Lung (tissue), 12 donors: ENCODE data around the gene NXPH2. TPM values are rescaled to one million over a fixed set of nuclear protein-coding genes. Genes with fewer than 3 reads are reported as not detected.

Experiments
- ATAC-seq: fragments of 200-7000 bp; cut with Tn5 transposase; one replicate; pipeline ENCODE4 v1.9.1; 2020; ENCODE audit warnings: moderate number of reproducible peaks; ENCODE audit not compliant: insufficient read depth, low FRiP score
- DNase-seq, 3 donors: peaks; one replicate each; pipeline ENCODE4 v3.0.0-alpha.2; 2013 to 2017
- H3K27ac ChIP-seq, 2 donors: one replicate each; pipeline ENCODE4 v1.5.1; 2013; ENCODE audit warnings: mild to moderate bottlenecking in 2 of 2, moderate library complexity in 2 of 2, control low read depth in 1 of 2, inconsistent platforms in 1 of 2, low read depth in 1 of 2, low read length in 1 of 2
- H3K27me3 ChIP-seq, 3 donors: one replicate each; pipeline ENCODE4 v1.5.1; 2013; ENCODE audit warnings: low read length in 2 of 3; ENCODE audit not compliant: control insufficient read depth in 3 of 3, insufficient read depth in 3 of 3
- H3K36me3 ChIP-seq, 4 donors: one replicate each; pipeline ENCODE4 v1.5.1; 2013; ENCODE audit warnings: low read length in 4 of 4, mild to moderate bottlenecking in 1 of 4, moderate library complexity in 1 of 4; ENCODE audit not compliant: control insufficient read depth in 4 of 4, insufficient read depth in 4 of 4
- H3K4me1 ChIP-seq, 5 donors: one replicate each; pipeline ENCODE4 v1.5.1; 2013; ENCODE audit warnings: low read length in 5 of 5, mild to moderate bottlenecking in 2 of 5, moderate library complexity in 1 of 5; ENCODE audit not compliant: control insufficient read depth in 5 of 5, insufficient read depth in 5 of 5
- H3K4me3 ChIP-seq: one replicate; pipeline ENCODE4 v1.5.1; 2013; ENCODE audit warnings: mild to moderate bottlenecking, control low read depth, moderate library complexity
- H3K9ac ChIP-seq, 2 donors: one replicate each; pipeline ENCODE4 v1.5.1; 2013; ENCODE audit warnings: low read length in 2 of 2, control low read depth in 1 of 2; ENCODE audit not compliant: insufficient read depth in 1 of 2
- H3K9me3 ChIP-seq, 4 donors: one replicate each; pipeline ENCODE4 v1.5.1; 2013; ENCODE audit warnings: low read length in 3 of 4, mild to moderate bottlenecking in 1 of 4, moderate library complexity in 1 of 4; ENCODE audit not compliant: control insufficient read depth in 4 of 4, insufficient read depth in 3 of 4
- WGBS, 2 donors: extraction: QIAGEN DNeasy Blood & Tissue Kit; methylation state at CpG; one replicate each; pipeline ENCODE4 v1.1.7; 2013; 5-methylcytosine and 5-hydroxymethylcytosine counted together
- polyA plus RNA-seq, 2 donors: library from polyadenylated mRNA; stranded (reverse); fragments of 200-250 nt; gene quantifications; one replicate each; pipeline ENCODE4 v1.2.1, GENCODE V29; 2013
- total RNA-seq, 2 donors: library from RNA; depleted of rRNA in 1 of 2; stranded (reverse); fragments of >200 nt in 1 of 2; gene quantifications; one replicate each; pipeline ENCODE4 v1.2.1, GENCODE V29; 2014 to 2021
- TF ChIP-seq, protein P1 (sequence below): IDR thresholded peaks from 2 replicates; pipeline ENCODE4 v1.5.1; 2012; ENCODE audit warnings: mild to moderate bottlenecking; ENCODE audit errors: control extremely low read depth, extremely low read depth
- donor health status: control.
- donor health status: control.
- donor health status: Bipolar disorder and iron deficiency.
- donor health status: healthy.
- donor health status: DM: yes; HTN: yes; CAD: no.

Gene NXPH2
- total and polyA plus RNA-seq, 4 donors, result not detected

DNA sequence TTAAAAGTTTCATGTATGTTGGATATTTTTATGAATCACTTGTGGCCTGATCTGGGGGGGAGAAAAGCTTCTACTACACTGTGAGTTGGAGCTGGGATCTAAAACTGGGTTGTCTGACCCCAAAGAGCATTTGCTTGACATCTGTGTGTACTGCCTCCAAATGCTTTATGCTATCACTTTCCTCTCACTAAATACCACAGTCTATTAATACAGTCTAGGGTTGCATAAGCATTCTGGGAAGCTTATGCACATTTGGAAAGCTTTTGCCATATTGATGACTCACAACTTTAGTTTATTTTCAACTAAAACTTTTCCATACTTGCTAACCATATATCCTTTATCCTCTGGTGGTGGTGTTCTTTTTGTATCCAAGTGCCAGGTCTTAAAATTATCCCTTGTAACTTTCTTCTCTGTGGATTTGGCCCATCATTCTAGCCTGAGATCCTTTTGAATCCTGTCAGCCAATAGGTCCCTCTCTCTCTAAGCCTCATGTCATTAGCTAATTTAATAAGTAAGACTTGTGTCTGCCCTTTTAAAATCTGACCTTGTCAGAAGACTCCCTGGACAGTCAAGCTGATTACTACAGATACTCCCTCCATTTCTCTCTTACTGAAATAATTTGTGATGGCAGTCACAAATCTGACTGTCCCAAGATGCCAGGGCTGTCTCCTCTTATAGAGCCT is 72.7 kb downstream of the NXPH2 start:
- Histone ChIP-seq H3K27ac (peak overlapping the region in 1 of 2 donors; percentile 40), H3K27me3 (no peaks in the 10 kb centered on the region), H3K36me3 (no peaks in the 10 kb centered on the region), H3K9ac (no peak overlapping the region), H3K9me3 (no peaks in the 10 kb centered on the region), H3K4me1 (peaks cover 0 to 15% (median 0%) of the 10 kb centered on the region in 5 donors), H3K4me3 (no peak overlapping the region)
- peak in 2 of 3 donors; percentile 69 to 85 for DNase-seq
- TF ChIP-seq, protein P1, sequence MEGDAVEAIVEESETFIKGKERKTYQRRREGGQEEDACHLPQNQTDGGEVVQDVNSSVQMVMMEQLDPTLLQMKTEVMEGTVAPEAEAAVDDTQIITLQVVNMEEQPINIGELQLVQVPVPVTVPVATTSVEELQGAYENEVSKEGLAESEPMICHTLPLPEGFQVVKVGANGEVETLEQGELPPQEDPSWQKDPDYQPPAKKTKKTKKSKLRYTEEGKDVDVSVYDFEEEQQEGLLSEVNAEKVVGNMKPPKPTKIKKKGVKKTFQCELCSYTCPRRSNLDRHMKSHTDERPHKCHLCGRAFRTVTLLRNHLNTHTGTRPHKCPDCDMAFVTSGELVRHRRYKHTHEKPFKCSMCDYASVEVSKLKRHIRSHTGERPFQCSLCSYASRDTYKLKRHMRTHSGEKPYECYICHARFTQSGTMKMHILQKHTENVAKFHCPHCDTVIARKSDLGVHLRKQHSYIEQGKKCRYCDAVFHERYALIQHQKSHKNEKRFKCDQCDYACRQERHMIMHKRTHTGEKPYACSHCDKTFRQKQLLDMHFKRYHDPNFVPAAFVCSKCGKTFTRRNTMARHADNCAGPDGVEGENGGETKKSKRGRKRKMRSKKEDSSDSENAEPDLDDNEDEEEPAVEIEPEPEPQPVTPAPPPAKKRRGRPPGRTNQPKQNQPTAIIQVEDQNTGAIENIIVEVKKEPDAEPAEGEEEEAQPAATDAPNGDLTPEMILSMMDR, result no peak
- ATAC-seq, result peak; percentile 67

DNA sequence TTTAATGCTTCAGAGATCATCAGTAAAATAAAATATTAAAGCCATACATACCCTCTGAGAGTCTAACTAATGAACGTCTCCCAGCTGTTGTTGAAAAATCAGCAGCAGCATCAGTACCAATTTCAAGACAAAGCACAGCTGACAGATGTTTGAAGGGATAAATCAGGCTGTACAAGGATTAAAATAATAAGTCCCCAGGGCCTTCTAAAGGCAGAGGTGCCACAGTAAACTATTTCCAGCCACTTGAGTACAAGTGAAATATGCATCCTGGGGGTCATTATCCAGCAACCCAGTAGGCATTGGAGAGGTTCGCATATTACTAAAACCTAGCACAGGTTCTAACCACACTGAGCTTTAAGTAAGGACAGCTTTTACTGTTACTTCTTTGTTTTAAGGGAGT is 76.9 kb downstream of the NXPH2 start:
- TF ChIP-seq, protein P1, result no peak
- WGBS, 2 donors, result 85 to 92% methylated on average over 2 of the region's 2 CpGs
- DNase-seq, result no peak
- Histone ChIP-seq H3K4me3 (no peak overlapping the region), H3K27ac (no peak overlapping the region), H3K4me1 (peaks cover 0 to 10% (median 0%) of the 10 kb centered on the region in 5 donors), H3K9me3 (no peaks in the 10 kb centered on the region), H3K36me3 (no peaks in the 10 kb centered on the region), H3K27me3 (no peaks in the 10 kb centered on the region), H3K9ac (no peak overlapping the region)
- ATAC-seq, result no peak

DNA sequence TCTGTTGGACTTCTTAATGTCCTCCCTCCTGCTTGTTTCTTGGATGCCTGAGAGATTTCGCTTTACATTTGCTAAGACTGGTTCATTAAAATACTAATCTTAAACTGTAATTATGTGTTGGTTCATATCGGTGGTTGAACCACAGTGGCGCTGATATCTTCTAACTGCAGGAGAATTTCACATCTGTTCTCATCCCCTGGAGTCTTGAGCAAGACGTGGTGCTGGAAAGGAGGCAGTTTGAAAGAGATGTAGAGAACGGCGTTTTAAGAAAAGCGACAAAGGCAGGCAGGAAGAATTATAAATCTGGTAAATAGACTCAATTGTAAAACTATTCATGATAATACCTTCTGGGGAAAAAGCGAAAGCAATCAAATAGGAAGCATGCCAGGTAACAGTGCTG is 79.5 kb downstream of the NXPH2 start:
- Histone ChIP-seq H3K36me3 (no peaks in the 10 kb centered on the region), H3K27me3 (no peaks in the 10 kb centered on the region), H3K27ac (no peak overlapping the region), H3K9ac (no peak overlapping the region), H3K4me1 (no peaks in the 10 kb centered on the region), H3K9me3 (no peaks in the 10 kb centered on the region), H3K4me3 (no peak overlapping the region)
- 85 to 90% methylated on average over 8 of the region's 8 CpGs for WGBS, 2 donors
- TF ChIP-seq, protein P1, result no peak
- ATAC-seq (no peak), DNase-seq (no peak)

DNA sequence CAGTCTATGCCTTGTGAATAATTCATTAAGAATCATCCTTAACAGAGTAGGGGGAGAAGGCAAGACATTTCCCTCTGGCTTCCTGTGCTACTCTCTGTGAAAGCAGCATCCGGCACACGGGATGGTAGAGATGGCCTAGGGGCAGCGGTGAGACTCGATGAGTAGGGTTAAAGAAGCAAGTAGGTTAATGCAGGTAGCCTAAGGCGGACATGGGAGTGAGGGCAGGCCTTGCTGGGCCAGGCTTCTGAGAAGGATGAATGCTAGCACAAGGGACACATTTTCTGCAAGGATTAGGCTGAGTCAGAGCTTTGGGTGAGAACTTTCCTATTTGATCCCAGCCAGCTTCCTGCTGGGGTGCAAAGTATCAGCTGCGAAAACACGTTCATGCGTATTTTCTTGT is 80.8 kb downstream of the NXPH2 start:
- no peak overlapping the region for H3K4me3 ChIP-seq
- 84 to 88% methylated on average over 8 of the region's 8 CpGs for WGBS, 2 donors
- H3K9ac ChIP-seq, result no peak overlapping the region
- H3K27me3 ChIP-seq, result no peaks in the 10 kb centered on the region
- H3K9me3 ChIP-seq, result no peaks in the 10 kb centered on the region
- TF ChIP-seq, protein P1, result no peak
- H3K4me1 ChIP-seq, result no peaks in the 10 kb centered on the region
- H3K36me3 ChIP-seq, result no peaks in the 10 kb centered on the region
- no peak for DNase-seq
- H3K27ac ChIP-seq, result no peak overlapping the region
- no peak for ATAC-seq
